Omental fat pad (tissue), 4 donors: ENCODE data around the gene SMAD3. TPM values are rescaled to one million over a fixed set of nuclear protein-coding genes. Genes with fewer than 3 reads are reported as not detected.

ENCODE experiments used
- ATAC-seq: fragments of 150-250 bp; one replicate; pipeline ENCODE4 v1.9.1; 2016; ENCODE audit warnings: mild to moderate bottlenecking, moderate library complexity; ENCODE audit not compliant: low FRiP score
- DNase-seq: peaks from one replicate; pipeline ENCODE4 v3.0.0-alpha.2; 2019; ENCODE audit warnings: low spot score
- total RNA-seq, 4 donors: library from RNA; depleted of rRNA; stranded (reverse); fragments of >200 nt; gene quantifications; one replicate each; pipeline ENCODE4 v1.1.0, GENCODE V29; 2016
- TF ChIP-seq, protein P1 (sequence below), 3 donors: fragments of 450-650 bp; IDR thresholded peaks; one replicate each; pipeline ENCODE4 v1.5.1; 2016 to 2017; ENCODE audit warnings: antibody characterized with exemption in 3 of 3, mild to moderate bottlenecking in 3 of 3, moderate library complexity in 2 of 3

Gene SMAD3
- total RNA-seq, 4 donors from 2014 or later = 30.9 to 58.1 (median 49.9) TPM

DNA sequence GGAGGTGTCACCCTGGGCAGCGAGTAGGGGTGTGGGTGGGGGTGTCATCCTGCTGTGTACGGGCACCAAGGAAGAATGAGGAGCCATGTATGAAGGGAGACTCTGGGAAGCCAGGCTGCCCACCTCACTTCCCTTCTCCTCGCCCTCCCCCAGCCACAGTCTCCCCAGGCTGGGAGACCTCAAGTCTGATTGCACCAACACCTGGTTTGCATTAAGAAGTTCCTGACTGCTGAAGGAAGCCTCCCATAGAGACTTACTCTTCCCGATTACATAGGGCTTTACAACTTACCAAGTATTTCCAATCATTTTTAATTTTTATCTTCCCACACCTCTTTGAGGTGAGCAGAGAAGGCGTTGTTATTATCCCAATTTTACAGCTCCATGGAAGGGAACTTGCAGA is 29.5 kb upstream of the SMAD3 start:
- TF ChIP-seq, protein P1, sequence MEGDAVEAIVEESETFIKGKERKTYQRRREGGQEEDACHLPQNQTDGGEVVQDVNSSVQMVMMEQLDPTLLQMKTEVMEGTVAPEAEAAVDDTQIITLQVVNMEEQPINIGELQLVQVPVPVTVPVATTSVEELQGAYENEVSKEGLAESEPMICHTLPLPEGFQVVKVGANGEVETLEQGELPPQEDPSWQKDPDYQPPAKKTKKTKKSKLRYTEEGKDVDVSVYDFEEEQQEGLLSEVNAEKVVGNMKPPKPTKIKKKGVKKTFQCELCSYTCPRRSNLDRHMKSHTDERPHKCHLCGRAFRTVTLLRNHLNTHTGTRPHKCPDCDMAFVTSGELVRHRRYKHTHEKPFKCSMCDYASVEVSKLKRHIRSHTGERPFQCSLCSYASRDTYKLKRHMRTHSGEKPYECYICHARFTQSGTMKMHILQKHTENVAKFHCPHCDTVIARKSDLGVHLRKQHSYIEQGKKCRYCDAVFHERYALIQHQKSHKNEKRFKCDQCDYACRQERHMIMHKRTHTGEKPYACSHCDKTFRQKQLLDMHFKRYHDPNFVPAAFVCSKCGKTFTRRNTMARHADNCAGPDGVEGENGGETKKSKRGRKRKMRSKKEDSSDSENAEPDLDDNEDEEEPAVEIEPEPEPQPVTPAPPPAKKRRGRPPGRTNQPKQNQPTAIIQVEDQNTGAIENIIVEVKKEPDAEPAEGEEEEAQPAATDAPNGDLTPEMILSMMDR (IDR thresholded peaks at IDR 0.05) = no peak
- ATAC-seq (no peak), DNase-seq (no peak)

DNA sequence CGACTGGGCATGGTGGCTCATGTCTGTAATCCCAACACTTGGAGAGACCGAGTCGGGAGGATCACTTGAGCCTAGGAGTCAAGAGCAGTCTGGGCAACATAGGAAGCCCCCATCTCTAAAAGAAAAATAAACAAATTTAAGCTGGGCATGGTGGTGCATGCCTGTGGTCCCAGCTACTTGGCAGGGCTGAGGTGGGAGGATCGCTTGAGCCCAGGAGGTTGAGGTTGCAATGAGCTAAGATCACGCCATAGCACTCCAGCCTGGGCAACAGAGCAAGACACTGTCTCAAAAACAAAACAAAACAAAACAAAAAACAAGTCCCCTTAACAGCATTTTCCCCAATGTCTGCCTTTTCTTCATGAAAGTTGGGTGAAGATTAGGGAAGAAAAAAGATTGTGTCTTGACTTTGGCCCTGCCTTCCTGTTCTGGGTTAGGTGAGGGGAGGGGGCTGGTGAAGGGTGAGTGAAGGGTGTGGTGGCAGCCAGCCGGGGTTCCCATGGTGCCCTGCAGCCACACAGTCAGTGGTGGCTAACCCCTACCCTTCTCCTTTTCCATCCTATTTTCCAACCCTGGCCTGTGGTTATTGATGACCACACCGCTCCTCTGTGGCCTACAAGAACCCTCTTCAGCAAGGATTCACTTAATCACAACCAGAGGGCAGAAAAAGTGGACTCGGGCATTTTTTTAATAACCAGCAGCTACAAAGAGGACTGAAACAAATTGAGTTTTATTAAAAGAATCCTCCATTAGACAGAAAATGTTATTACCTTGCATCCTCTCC is 28.4 kb upstream of the SMAD3 start:
- no peak for DNase-seq
- no peak for ATAC-seq
- TF ChIP-seq, protein P1 (IDR thresholded peaks at IDR 0.05) = no peak

GRCh38 chr15:67037694-67038093 is 27.7 kb upstream of the SMAD3 start:
- TF ChIP-seq, protein P1 (IDR thresholded peaks at IDR 0.05) = no peak
- ATAC-seq (no peak), DNase-seq (no peak)

DNA sequence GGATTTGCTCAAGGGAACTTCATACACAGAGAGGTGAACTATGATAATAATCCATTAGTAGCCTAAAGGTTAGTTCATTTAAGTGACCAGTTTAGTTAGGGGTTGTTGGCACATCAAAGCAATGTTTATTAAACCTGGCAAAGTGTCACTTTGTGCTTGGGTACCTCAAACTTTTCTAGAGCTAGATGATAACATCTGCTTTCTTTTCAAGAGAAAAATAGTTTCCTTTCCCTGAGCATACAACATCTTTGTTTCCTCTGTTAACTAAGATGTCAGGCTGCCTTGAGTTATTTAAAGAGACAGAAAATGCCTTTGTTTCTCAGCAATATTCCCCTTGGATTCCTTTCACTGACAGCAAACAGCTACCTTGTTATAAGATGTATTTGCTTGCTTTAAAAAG is 26.7 kb upstream of the SMAD3 start:
- ATAC-seq (no peak), DNase-seq (no peak)
- TF ChIP-seq, protein P1 (IDR thresholded peaks at IDR 0.05) = no peak

DNA sequence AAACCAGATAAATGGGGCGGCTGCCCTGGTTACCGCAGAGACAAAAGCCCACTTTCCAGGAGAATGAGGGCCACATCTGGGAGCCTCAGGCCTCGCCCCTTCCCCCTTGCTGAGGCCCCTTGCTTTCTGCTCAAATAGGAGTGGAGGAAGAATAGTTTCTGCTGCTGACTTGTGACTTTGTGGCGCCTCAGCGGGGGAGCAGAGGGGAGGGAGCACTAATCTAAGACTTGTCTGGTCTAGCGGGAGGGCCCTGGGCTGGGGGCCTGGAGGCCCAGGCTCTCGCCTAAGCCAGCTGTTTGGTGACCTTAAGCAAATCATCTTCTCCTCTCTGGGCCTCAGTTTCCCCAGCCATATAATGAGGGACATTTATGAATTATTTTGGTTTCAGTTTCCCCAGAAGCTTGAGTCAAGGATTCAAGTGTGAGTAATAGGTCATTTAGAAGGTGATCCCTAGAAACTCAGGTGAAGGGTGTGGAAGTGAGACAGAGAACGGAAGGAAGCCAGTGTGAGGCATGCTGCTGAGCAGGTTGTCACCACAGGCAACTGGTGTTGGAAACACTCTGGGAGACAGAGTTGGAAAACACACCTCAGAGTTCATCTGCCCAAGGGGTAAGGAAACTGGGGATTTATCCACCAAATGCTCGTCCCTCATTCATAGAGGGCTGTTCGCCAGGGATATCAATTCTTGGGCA is 25.9 kb upstream of the SMAD3 start:
- TF ChIP-seq, protein P1 (IDR thresholded peaks at IDR 0.05) = no peak
- no peak for DNase-seq
- no peak for ATAC-seq

GRCh38 chr15:67040277-67040676 is 25.1 kb upstream of the SMAD3 start:
- DNase-seq = no peak
- ATAC-seq = no peak
- TF ChIP-seq, protein P1 (IDR thresholded peaks at IDR 0.05) = no peak
